Peyer's patch (tissue), 4 donors: Measurements from ENCODE around the gene CHSY1.

Experiments used
- CTCF ChIP-seq, 6 experiments: fragments of 450-650 bp in 4 of 6; fragments of 200-600 bp in 2 of 6; sonication (generic) in 1 of 6; IDR thresholded peaks; one replicate each; pipeline ENCODE4 v1.5.1; 2017 to 2019; ENCODE audit warnings: antibody characterized with exemption in 6 of 6, mild to moderate bottlenecking in 3 of 6, moderate library complexity in 1 of 6
- POLR2A ChIP-seq, 2 donors: fragments of 450-650 bp; IDR thresholded peaks; one replicate each; pipeline ENCODE4 v1.5.1; 2017; ENCODE audit warnings: antibody characterized with exemption in 2 of 2, mild to moderate bottlenecking in 2 of 2, moderate library complexity in 2 of 2

GRCh38 chr15:101288905-101289513 is 37.2 kb upstream of the CHSY1 start:
- TF ChIP-seq CTCF (IDR thresholded peaks at IDR 0.05), result peak; percentile 20 to 72 (median 62)
- no peak for TF ChIP-seq POLR2A (IDR thresholded peaks at IDR 0.05)
